H54 (cell line): ENCODE measurements around the gene CHST15.

Source experiments
- DNase-seq: peaks from one replicate; pipeline ENCODE4 v3.0.0; 2011; ENCODE audit warnings: low spot score, mixed read lengths; ENCODE audit not compliant: insufficient read length
- FAIRE-seq: peaks from 3 replicates; lab custom pipeline; 2011; peaks lifted over from hg19 to GRCh38; lab: Jason Lieb, UNC
- POLR2A ChIP-seq: IDR thresholded peaks from 2 replicates; pipeline ENCODE4 v1.6.1; 2011; ENCODE audit warnings: low read depth, mild to moderate bottlenecking, low read length

The CHST15 gene

DNA sequence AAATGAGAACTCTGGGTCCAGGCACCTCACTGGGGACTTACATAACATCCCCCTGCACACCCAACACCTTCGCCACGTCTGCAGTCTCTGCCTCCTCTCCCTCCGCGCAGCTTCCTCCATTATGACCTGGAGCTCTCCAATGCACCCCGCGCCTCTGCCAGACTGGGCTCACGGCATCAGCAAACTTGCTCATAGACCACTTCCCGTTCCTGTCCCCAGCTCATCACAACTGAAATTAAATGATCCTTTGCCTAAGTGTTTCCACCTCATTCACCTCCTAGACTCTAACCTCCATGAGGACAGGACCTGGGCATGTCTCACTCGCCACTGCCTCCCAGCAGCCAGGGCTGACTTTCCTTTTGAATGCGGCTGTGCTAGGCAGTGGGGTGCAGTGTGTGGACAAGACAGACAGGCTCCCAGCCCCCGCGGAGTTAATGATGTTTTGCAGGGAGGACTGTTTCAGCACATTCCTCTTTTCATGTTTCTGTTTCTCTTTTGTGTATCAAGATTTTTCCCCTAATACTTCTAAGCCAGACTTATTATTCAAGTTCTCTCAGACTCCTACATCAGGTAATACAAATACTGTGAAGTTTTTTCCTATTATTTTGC is 18.8 kb downstream of the CHST15 start:
- DNase-seq = no peak
- TF ChIP-seq POLR2A = no peak
- no peak for FAIRE-seq

DNA sequence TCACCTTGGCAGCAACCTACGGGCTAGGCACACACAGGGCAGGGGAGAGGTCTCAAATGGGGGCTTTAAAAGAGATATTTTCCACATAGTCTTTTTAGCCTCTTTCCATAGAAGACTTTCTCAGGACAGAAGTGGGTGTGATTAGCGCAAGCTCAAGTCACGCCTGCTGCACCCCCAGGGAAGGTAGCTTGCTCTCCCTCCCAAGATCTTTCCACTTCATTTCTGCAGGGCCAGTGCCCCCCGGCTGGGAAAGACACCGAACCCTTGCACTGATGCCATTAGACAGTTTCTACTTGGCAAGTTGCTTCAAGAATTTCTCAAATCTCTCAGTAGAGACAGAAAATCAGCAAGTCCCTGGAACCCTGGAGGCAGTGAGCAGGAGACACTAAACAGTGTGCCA is 19.4 kb downstream of the CHST15 start:
- TF ChIP-seq POLR2A = no peak
- DNase-seq = no peak
- no peak for FAIRE-seq

DNA sequence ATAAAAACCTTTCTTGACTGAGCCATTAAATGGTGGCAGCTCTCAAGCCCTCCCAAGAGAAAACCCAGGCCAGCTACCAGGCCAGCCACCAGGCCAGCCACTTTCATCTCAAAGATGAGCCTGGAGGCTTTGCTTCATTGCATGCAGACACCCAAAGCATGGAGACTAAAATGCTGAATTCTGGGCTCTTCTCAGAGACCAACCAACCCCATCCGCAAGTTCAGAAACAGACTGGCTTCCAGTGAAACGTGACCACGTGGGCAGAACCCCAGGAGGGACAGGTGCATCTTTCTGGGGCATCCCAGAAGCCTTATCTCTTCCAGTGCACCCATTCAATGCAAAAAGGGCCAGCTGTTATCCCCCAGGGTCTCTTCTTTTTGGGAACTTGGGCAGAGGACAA is 20.9 kb downstream of the CHST15 start:
- no peak for TF ChIP-seq POLR2A
- DNase-seq (no peak), FAIRE-seq (no peak)

DNA sequence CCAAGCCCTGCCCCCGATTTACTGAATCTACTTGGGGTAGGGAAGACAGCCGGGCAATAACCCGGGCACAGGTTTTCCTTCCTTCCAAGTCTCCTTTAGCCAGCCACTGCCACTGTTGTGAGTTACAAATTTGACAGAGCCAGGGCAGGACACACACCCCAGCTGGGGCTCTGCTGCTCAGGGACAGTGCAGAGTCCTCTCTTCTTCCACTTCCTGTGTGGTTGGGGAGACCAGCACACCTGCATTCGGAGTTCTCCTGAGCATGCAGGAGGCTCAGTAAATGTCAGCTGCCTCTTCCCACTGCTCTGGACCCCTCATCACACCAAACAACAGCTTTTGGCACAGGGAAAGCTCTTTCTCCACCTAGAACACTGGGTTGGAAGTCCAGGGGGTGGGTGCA is 21.3 kb downstream of the CHST15 start:
- DNase-seq = no peak
- FAIRE-seq = no peak
- TF ChIP-seq POLR2A = no peak

DNA sequence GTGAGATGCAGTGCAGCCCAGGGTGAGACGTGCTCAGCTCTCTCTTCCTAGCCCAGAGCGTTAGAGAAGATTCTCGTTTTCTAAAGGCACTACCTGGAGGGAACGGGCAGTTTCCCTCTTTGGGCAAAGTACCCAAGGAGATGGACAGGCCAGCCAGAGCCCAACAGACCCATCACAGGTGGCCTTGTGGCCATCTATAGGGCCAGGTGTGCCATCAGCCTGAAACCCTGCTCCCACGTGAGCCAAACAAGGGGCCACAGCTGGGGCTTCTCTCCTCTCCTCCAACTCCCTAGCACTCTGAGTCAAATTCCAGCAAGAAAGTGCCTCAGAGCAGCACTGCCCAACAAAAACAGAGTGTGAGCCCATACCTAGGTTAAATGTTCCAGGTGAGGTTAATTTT is 22.3 kb downstream of the CHST15 start:
- DNase-seq (no peak), FAIRE-seq (no peak)
- TF ChIP-seq POLR2A = no peak

DNA sequence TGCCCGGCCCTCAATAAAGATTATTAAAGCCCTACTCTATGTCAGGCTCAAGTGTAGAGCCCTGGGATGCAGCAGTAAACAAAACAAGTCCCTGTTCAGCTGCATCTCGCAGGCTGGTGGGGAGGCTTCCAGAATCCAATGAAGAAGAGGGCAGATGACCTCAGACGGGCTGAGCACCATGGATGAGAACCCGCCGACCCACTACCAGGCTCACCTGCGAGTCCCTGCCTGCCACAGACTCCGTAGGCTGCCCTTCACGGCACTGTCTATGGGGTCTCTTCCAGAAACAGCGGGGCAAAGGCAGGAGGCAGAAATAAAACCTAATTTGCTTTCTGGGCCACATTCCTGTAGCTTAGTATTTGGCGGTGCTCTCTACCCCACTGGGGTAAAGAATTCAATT is 22.7 kb downstream of the CHST15 start:
- FAIRE-seq (no peak), DNase-seq (no peak)
- TF ChIP-seq POLR2A = no peak

DNA sequence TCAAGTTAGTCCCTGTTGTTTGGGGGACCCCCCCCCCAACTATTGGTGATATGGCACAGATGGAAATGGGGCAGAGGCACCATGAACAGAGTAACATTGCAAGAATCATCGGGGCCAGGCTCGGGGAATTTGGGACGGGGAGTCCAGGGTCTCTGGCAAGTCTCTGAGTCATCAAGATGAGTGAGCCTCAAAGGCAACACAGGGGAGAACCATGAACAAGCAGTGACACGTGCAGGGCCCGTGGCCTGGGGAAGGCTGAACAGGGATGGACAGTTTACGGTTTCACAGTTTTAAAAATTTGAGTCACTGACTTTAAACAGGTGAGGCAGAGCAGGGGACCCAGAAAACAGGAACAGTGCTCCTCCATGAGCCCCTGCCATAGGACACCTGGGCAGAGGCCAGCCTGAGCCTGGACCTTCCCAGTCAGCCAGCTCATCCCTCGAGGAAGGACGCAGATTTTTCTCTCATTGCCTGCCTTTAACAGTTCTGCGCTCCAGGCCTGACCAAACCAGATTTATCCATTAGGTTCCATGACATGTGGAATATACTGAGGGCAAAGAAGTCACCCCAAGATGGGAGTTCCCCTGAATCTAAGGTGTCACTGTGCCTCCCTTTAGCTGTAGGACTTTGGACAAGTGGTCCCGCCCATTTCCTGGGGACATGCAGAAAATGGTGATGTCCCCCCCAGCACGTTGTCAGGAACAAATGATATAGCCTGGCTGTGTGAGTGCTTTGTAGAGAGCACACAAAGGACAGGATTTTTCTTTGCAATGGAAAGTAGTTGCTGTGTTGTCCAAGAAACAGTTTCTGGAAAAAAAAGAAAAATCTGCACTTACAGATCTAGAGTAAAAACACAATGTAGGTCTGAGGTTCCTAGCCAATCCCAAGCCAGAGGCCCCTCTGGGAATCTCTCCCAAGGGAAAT is 23.8 kb downstream of the CHST15 start:
- DNase-seq = no peak
- FAIRE-seq = no peak
- TF ChIP-seq POLR2A = no peak

- FAIRE-seq (no peak), DNase-seq (no peak)
- TF ChIP-seq POLR2A = no peak
Measured at GRCh38 chr10:124068929-124069328, 24.5 kb downstream of the CHST15 start.

DNA sequence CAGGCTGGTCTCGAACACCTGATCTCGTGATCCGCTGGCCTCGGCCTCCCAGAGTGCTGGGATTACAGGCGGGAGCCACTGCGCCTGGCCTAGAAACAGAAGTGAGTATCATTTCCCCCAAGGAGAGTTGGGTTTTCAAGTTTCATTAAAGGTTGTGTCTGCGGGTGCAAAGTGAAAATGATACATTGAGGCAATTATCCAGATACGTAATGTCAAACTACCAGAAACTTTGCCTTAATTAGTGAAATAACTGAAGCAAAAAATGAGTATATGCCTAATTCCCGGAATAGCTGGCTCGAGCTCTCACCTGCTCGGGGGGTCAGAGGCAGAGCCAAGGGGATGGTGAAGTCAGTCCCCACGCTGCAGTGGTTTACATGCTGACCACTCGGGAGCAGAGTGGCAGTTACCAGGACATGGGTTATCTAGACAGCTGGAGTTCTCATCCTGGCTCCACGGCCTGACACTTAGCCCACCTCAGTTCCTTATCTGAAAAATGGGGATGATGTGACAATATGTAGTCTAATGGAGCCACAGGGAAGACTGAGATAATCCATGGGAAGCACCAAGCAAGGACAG is 25.5 kb downstream of the CHST15 start:
- DNase-seq (no peak), FAIRE-seq (no peak)
- no peak for TF ChIP-seq POLR2A

GRCh38 chr10:124066781-124067714 is 26.4 kb downstream of the CHST15 start:
- no peak for TF ChIP-seq POLR2A
- FAIRE-seq = no peak
- DNase-seq = no peak

DNA sequence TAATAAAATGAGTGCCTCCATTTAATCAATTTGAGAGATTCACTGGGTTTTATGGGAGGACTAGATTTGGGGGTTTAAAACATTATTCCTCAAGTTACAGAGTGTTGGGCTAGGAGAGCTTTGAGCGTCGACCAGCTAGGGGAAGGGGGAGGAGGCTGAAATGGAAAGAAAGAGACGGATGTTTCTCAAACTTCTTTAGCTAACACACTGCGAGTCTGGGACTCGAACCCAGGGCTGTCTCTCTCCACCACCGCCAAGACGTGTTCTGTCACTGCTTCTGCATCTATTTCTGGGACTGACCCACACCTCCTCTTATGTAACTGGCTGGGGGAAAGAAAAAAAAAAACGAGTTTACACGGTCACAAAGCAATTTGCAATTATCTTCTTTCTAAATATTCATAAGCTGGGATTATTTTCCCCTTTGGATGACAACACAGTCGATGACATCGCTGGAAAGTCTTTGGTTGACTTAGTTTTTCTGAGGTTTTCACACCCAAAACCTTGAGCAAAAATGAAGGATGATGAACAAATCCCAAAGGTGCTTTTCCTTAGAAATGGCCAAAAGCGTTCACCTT is 27.2 kb downstream of the CHST15 start:
- DNase-seq = no peak
- TF ChIP-seq POLR2A = no peak
- no peak for FAIRE-seq

GRCh38 chr10:124065382-124066125 is 27.8 kb downstream of the CHST15 start:
- FAIRE-seq (no peak), DNase-seq (no peak)
- no peak for TF ChIP-seq POLR2A
